GM06990 (cell line): ENCODE data around the gene CDC25B.

ENCODE experiments used
- DNase-seq: peaks from one replicate; pipeline ENCODE4 v3.0.0-alpha.2; 2011; ENCODE audit not compliant: insufficient read length; ENCODE audit errors: extremely low read depth
- H3K27me3 ChIP-seq: replicated peaks from 2 replicates; pipeline ENCODE4 v1.6.0; 2011; ENCODE audit warnings: low read length; ENCODE audit not compliant: control insufficient read depth, insufficient read depth
- H3K36me3 ChIP-seq: 2 replicates; pipeline ENCODE4 v1.5.1; 2011; ENCODE audit warnings: low read length; ENCODE audit not compliant: control insufficient read depth, insufficient read depth
- H3K4me3 ChIP-seq: replicated peaks from 2 replicates; pipeline ENCODE4 v1.5.1; 2011; ENCODE audit warnings: low read depth, mild to moderate bottlenecking, control low read depth, low read length
- TF ChIP-seq, protein P1 (sequence below): IDR thresholded peaks from 2 replicates; pipeline ENCODE4 v1.5.1; 2011; ENCODE audit warnings: low read length, control low read depth, mild to moderate bottlenecking, inconsistent platforms; ENCODE audit not compliant: insufficient read depth, poor library complexity, severe bottlenecking

CDC25B gene

GRCh38 chr20:3808544-3808943 is 12.4 kb downstream of the CDC25B start:
- H3K4me3 ChIP-seq, result no peak overlapping the region
- H3K36me3 ChIP-seq, result peaks cover 16% of the 10 kb centered on the region
- H3K27me3 ChIP-seq, result no peaks in the 10 kb centered on the region
- TF ChIP-seq, protein P1, sequence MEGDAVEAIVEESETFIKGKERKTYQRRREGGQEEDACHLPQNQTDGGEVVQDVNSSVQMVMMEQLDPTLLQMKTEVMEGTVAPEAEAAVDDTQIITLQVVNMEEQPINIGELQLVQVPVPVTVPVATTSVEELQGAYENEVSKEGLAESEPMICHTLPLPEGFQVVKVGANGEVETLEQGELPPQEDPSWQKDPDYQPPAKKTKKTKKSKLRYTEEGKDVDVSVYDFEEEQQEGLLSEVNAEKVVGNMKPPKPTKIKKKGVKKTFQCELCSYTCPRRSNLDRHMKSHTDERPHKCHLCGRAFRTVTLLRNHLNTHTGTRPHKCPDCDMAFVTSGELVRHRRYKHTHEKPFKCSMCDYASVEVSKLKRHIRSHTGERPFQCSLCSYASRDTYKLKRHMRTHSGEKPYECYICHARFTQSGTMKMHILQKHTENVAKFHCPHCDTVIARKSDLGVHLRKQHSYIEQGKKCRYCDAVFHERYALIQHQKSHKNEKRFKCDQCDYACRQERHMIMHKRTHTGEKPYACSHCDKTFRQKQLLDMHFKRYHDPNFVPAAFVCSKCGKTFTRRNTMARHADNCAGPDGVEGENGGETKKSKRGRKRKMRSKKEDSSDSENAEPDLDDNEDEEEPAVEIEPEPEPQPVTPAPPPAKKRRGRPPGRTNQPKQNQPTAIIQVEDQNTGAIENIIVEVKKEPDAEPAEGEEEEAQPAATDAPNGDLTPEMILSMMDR, result no peak
- DNase-seq, result no peak

DNA sequence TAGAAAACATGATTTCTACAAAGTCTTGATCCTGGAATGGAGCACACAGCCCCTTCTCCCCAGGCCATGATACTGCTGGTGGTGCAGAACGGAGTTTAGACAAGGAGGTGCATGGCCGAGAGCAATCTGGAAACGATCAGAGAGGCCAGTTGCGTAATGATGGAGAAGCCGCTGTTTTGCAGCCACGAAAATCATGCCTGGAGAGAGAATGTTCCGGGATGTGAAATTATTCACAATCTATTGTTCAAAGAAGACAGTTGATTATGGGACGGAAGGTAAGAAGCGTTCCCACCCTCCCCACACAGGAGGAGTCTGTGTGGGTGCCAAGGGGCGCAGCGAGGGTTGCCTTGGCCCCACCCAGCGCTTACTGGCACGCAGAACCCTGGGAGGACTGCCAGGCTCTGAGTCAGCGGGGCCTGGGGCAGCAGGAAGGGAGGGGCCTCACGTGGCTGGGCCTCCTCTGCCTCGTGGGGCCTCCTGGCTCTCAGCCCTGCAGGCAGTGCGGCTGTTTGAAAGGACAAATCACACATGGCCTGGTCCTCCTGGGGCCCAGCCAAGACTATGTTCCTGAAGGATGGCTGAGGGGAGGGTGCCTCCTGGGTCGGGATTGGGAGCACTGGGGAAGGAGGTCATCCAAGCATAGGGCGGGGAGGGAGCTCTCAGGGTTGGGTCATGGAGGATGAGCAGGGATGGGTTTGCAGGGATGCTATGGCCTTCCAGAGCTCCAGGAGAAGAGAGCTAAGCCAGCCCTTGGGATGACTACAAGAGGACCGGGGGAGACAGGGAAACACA is 15.6 kb downstream of the CDC25B start:
- H3K36me3 ChIP-seq, result no peaks in the 10 kb centered on the region
- TF ChIP-seq, protein P1, result no peak
- H3K27me3 ChIP-seq, result no peaks in the 10 kb centered on the region
- no peak for DNase-seq
- H3K4me3 ChIP-seq, result no peak overlapping the region

DNA sequence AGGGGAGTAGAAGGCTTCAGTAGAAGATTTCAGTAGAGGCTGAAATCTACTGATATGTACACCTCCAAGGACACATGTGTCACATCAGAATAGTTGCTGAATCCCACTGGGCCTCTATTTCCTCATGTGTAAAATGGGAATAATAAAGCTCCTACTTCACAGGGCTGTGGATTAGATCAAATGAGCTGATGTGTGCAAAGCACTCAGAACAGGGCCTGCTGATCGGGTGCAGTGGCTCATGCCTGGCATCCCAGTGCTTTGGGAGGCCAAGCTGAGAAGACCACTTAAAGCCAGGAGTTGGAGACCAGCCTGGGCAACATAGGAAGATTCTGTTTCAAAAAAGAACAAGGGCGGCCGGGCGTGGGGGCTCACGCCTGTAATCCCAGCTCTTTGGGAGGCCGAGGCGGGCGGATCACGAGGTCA is 16.2 kb downstream of the CDC25B start:
- DNase-seq, result no peak
- no peaks in the 10 kb centered on the region for H3K36me3 ChIP-seq

DNA sequence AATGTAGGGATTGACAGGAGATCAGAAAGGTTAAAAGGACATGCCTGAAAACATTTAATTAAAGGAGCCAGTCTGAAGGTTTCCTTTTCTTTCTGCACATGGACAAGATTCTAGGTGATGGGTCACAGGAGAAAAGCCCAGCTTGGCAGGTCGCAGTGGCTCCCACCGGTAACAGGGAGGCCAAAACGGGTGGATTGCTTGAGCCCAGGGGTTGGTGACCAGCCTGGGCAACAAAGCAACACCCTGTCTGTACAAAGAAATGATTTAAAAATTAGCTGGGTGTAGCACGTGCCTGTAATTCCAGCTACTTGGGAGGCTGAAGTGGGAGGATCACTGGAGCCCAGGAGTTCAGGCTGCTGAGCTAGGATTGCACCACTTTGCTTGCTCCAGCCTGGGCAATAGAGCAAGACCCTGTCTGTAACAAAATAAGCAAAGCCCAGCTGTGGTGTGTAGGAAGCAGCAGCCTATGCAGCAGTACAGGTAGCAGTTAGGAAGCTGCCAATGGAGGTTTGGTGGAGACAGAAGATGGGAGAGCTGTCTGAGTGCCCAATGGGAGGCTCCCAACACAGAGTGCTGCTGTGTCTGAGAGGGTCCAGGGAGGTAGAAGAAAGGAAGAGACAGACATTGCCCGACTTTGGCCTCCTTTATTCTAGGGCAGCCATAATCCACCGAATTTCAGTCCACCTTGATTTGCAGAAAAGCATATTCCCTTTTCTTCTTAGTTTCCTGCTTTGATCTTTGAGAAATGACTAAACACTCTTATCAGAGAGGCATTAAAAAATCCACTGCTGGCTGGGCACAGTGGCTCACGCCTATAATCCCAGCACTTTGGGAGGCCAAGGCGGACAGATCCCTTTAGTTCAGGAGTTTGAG is 17.1 kb downstream of the CDC25B start:
- no peak for DNase-seq
- H3K4me3 ChIP-seq, result no peak overlapping the region
- TF ChIP-seq, protein P1, result no peak
- H3K27me3 ChIP-seq, result no peaks in the 10 kb centered on the region
- H3K36me3 ChIP-seq, result no peaks in the 10 kb centered on the region

More for the DNA sequence above, 16.2 kb downstream of the CDC25B start:
- TF ChIP-seq, protein P1, result no peak
- no peak overlapping the region for H3K4me3 ChIP-seq
- H3K27me3 ChIP-seq, result no peaks in the 10 kb centered on the region

GRCh38 chr20:3813848-3814581 is 17.9 kb downstream of the CDC25B start:
- DNase-seq, result no peak
- Histone ChIP-seq H3K36me3 (no peaks in the 10 kb centered on the region), H3K4me3 (no peak overlapping the region), H3K27me3 (no peaks in the 10 kb centered on the region)
- TF ChIP-seq, protein P1, result no peak
